Colon (tissue), 2 donors: ENCODE data around the gene LRIT3.

Experiments
- FAIRE-seq: peaks from 2 replicates; lab custom pipeline; 2012; peaks lifted over from hg19 to GRCh38; lab: Jason Lieb, UNC
- donor health status: control.
- donor health status: control.

The LRIT3 gene

DNA sequence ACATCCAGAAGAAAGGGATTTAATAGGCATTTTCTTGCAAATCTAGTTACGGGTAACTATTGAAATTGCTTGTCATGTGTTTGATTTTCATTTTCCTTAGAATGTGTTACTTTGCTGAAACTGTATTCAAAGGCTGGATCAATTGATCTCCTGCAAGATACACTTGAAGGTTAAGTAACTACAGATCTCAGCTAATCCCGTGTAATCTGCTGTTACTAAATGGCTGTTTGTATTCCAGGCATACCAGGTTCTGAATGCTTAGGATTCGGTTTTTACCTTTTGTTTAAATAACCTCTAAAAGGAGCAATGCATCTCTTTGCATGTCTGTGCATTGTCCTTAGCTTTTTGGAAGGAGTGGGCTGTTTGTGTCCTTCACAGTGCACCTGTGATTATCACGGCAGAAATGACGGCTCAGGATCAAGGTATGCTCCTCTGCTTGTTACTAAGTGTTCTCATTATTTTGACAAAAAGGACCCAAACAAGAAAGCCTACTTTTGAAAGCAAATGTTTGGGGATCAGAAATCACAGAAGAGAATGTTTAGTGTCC, at the start of gene LRIT3:
LRIT3 (plus strand) TSS at position 212 of the 547 bp plus-strand sequence; CDS start at position 307, 95 bp downstream.
- no peak for FAIRE-seq

- FAIRE-seq = no peak
Observed at GRCh38 chr4:109798866-109799265, 49.0 kb upstream of the LRIT3 start.

DNA sequence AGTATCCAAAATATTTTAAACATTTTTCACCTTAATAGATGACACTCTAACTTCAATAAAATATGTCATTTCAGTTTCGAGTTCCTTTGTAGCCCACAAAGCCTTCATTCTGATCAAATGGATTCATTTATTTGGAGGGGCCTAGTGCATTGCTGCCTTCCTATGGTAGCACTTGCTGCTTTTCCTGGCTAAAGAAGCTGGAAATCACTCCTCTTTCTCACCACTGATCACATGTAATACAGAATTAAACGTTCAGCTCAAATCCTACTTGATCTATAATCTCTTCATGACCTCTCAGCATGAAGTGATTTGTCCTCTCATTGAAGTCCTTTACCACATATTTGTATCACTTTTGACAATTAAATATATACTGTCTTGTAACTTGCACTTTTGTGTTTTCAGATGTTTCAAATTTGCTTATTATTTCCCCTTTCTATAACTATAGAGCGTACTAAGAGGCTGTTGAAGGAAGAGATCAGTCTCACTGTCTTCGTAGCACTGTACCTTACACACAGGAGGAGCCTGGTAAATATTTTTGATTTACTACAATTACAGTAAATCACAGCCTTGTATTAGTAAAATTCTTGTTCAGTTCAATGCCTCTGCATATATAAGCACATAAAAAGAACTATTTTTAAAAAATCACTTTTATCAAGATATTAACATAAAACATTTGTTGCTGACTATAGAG, 46.7 kb upstream of the LRIT3 start:
- no peak for FAIRE-seq

- FAIRE-seq = no peak
Observed at GRCh38 chr4:109801895-109802319, 46.0 kb upstream of the LRIT3 start, which contains the start of gene CFI. Gene CFI (minus strand): TSS chr4:109801999. CDS start chr4:109801971, 28 bp downstream.

GRCh38 chr4:109803924-109804571, 43.9 kb upstream of the LRIT3 start:
- FAIRE-seq = no peak

GRCh38 chr4:109809655-109810054, 38.3 kb upstream of the LRIT3 start:
- FAIRE-seq = no peak

GRCh38 chr4:109810552-109811387, 37.1 kb upstream of the LRIT3 start:
- FAIRE-seq = no peak

GRCh38 chr4:109811707-109812106, 36.2 kb upstream of the LRIT3 start:
- FAIRE-seq = no peak

- peak; percentile 24 for FAIRE-seq
Observed at GRCh38 chr4:109815151-109816081, 32.5 kb upstream of the LRIT3 start, which contains the start of gene GAR1. Gene GAR1 (plus strand): TSS chr4:109815762. CDS start chr4:109816165, 403 bp downstream.

GRCh38 chr4:109816082-109816442, 31.8 kb upstream of the LRIT3 start:
- FAIRE-seq = no peak

DNA sequence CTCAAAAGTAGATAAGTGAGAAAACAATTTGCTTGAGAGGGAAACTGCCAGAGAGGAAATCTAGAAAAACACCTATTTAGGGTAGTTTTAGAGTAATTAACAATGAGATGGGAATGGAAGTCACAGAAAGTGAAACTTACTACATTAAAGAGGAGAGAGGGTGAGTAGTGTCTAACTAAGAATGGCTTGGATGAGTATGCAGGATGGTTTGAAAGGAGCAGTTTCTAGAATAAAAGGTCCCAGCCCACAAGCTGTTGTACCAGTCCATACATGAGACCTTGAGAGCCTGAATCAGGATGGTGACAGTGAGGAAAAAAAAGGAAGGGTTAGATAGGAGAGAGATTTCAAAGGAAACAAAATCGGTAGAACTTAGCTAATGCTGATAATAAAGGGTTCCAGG, 31.0 kb upstream of the LRIT3 start:
- no peak for FAIRE-seq

DNA sequence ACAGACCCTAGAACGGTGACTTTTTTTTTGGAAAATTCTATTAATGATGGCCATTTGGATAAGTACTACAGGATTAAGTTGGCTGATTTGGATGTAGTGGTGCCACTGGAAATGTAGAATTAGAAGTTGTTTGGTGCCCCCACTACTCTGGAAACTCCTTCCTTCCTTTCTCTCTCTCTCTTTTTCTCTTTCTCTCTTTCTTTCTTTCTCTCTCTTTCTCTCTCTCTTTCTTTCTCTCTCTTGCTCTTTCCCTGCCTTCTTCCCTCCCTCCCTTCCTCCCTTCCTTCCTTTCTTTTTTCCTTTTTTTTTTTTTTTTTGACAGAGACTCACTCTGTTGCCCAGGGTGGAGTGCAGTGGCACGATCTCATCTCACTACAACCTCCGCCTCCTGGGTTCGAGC, 29.6 kb upstream of the LRIT3 start:
- no peak for FAIRE-seq

GRCh38 chr4:109820563-109820962, 27.3 kb upstream of the LRIT3 start:
- no peak for FAIRE-seq

- FAIRE-seq = no peak
Observed at GRCh38 chr4:109821185-109821584, 26.7 kb upstream of the LRIT3 start.

DNA sequence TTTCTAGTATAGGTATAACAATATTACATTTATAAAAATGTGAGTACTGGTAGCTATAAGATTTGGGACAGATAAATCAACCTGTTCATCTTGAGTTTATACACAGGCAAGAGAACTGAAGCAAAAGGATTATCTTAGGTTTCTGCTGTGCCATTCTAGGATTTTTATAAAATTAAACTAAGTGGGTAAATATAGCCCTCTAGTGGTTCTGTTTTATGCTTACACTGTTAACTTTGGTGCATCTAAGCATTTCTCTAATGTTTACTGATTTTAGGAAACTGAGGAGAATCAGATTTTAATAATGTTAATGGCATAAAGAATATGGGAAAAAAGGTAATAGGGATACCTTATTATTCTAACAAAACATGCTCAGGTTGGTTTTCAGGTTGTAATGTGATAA, 21.2 kb upstream of the LRIT3 start:
- peak; percentile 21 for FAIRE-seq

GRCh38 chr4:109827672-109828071, 20.2 kb upstream of the LRIT3 start, which contains the start of gene RRH:
Gene RRH (plus strand): TSS chr4:109827972. CDS start chr4:109828028, 56 bp downstream.
- no peak for FAIRE-seq

DNA sequence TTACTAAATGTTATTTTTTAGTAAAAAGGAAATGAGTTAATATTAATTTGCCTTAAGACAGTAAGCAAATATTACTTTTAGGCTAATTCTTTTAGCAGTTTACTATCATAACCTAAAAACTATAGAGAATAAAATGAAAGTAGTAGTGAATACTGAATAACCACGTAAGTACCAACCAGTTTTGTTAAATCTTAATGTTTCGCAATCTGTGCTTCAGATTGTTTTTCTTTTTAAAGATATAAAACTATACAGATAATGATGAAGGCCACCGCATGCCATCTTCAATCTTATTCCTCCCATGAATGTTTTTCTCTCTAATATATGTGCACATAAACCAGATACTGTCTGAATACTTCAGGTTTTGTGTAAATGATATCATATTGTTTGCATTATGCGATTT, 14.2 kb upstream of the LRIT3 start:
- no peak for FAIRE-seq

GRCh38 chr4:109836985-109837384, 10.9 kb upstream of the LRIT3 start:
- no peak for FAIRE-seq

DNA sequence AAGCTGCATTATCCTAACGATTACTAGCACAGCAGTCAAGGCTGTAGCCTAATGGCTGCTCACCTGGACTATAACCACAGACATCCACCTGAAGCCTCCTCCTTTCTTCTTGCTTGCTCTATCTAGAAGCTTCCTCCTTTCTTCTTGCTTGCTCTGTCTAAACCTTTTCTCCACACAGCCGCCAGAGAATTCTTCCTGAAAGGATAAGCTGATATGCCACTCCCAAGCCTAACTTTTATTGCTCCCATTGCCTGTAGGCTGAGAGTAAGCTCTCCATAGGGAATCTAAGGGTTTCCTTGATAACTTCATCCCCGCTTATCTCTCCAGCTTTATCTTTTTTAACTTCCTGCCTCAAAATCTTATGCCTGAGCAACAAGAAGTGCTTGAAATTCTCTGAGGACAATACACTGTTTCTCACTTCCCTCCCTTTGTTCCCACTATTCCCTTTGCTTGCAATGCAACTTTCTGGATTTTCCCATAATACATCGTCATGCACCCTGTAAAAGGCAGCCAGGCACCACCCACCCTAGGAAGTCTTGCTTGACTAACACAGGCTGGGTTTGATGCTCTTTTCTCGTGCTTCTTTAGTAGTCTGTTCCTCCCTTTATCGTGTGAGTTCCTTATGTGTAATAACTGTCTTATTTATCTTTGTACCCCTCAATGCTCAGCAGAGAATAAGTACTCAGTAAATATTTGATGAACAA, 1.4 kb upstream of the LRIT3 start:
- no peak for FAIRE-seq

GRCh38 chr4:109848501-109848900, 594 bp downstream of the LRIT3 start:
- no peak for FAIRE-seq

DNA sequence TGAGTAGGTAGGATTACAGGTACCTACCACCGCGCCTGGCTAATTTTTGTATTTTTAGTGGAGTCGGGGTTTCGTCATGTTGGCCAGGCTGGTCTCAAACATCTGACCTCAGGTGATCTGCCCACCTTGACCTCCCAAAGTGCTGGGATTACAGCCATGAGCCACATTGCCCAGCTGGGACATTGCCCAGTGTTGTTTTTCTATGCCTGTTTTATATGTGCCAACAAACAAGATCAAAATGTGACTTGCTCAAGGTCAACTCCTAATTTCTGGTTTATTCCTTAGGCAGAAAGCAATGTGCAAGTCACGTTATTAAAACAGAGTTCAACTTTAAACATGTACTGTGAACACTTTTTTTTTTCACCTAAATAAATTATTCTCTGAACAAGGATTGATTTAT, 2.7 kb downstream of the LRIT3 start:
- no peak for FAIRE-seq
